Stimulated activated CD8-positive, alpha-beta memory T cell treated with anti-CD3 and anti-CD28 coated beads, Interleukin-15, amount 100 ng/mL, for 48 hours (primary cell): ENCODE data around the gene LITAFD.
"Not testable (repeated sequence)": the region's sequence is repeated elsewhere in the genome, so short reads cannot be mapped to it uniquely, and the experiment has no call there.

Source experiments
- DNase-seq, 2 donors: peaks; one replicate each; pipeline ENCODE4 v3.0.0-alpha.2; 2020; ENCODE audit warnings: low read depth in 2 of 2

LITAFD gene

DNA sequence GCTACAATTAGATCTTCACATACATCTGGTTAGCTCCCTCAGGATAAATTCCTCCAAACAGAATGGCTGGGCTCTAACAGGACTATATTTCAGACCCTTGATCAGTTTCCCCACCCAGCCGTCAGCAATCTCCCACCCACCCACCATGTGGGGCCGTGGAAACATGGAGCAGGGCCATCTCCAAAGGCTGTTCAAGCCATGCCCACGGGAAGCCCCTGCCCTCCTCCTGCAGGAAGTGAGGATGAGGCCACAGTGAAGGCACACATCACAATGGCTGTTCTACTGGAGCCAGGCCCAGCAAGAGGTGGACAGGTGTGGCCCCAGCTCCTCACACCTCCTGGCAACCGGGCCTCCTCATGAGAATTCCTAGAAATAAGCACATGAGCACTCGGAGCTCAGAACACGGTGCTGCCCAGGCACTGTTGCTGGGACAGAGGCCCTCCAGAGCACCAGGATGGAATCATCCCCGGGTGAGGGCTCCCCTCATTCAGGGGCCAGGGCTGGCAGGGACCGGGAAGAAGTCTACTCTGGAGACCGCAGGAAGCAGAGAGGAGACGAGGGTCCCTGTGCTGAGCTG lies at the start of gene LITAFD:
Gene LITAFD (plus strand): TSS at position 311 of the 577 bp plus-strand sequence. CDS start 2,005 bp downstream, outside the sequence.
- no peak for DNase-seq

- DNase-seq, result no peak
Observed at GRCh38 chr16:8832717-8833105, 49.4 kb upstream of the LITAFD start.

DNA sequence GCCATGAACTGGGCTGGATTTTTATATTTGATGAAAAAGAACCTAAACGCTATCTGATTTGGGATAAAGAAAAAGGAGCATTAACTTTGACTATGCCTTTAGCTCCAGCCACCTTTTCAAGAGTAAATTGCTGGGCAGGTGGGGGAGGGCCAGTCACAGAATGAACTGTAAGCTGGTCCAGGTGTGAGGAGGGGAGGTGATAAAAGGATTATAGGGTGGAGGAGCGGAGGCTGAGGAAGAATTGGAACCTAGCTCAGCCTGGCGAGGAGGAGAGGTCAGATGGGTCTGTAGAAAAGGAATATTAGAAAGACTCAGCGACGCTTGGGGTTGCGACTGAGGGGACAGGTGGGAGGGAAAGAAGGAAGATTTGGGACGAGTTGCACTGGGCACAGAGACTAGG lies 45.4 kb upstream of the LITAFD start:
- not testable (repeated sequence) for DNase-seq

GRCh38 chr16:8837594-8837993 lies 44.6 kb upstream of the LITAFD start:
- not testable (repeated sequence) for DNase-seq

DNA sequence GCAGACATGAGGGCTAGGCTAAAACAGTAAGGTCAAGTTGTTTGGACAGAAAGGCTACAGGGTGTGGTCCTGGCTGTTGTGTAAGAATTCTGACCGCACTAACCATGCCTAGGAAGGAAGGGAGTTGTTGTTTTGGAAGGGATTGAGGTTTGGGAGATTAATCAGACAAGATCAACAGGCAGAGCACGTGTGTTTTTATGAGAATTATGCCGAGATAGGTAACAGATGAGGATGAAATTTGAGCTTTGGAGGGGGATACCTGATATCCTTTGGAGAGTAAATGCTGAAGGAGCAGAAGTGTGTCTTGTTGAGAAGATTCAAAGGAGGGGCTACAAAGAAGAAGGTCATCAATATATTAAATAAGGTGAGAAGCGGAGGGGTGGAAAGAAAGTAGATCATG lies 40.1 kb upstream of the LITAFD start:
- DNase-seq, result not testable (repeated sequence)

DNA sequence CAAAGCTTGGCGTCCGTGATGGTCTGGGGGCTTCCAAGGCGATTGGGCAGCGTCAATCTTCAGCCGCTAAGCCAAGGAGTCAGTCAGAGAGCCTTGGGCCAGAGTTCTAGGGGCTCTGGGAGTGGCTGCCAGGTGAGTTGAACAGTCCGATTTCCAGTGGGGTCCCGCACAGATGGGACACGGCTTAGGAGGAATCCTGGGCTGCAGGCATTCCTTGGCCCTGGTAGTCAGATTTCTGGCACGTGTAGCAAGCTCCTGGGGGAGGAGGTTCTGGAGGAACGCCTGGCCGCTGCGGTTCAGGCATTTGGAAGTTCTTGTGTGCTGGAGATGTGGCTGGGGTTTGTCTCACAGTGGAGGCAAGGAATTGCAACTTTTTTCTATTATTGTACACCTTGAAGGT lies 38.9 kb upstream of the LITAFD start:
- DNase-seq, result not testable (repeated sequence)

GRCh38 chr16:8845699-8846298 lies 36.4 kb upstream of the LITAFD start:
- no peak for DNase-seq

GRCh38 chr16:8846401-8846932 lies 35.7 kb upstream of the LITAFD start:
- no peak for DNase-seq

- DNase-seq, result no peak
Observed at GRCh38 chr16:8847145-8847544, 35.0 kb upstream of the LITAFD start.

DNA sequence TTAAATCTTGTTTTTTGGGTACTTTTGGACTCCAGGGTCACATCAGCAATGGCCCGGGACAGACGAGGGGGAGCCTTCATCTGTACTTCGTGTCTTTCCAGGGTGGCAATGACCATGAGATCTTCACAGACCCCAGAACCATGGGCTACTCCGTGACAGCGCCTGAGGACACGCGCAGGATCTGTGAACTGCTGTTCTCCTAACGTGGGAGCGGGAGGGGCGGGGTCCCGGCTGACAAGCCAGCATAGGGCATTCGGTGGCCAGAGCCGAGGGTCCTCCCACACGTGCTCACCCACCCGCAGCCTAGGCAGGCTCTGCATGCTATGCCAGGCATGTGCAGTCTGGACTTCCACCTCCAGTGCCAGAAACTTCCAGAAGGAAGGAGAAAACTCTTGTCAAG lies 34.5 kb upstream of the LITAFD start:
- DNase-seq, result no peak

GRCh38 chr16:8848231-8848938 lies 33.8 kb upstream of the LITAFD start:
- DNase-seq, result no peak

DNA sequence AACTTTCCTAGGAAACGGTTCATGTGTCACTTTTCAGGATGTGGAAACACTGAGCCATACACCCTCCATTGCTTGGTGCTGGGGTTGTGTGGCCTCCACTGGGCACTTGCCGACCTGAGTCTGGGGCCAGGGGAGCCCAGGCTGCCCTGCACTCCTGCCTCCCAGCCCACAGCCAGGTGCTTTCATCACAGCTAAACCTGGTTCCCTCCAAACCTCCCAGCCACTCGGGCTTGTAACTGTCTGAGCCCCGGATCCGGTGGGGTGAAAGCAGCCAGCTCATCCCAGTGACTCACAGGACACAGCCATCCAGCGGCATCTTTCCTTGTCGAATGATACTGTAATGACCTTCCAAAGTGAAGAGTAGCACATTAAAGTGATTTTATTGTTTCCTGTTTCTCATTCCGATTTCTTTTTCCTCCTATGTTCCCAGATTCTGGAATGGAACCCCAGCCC lies 33.2 kb upstream of the LITAFD start:
- no peak for DNase-seq

DNA sequence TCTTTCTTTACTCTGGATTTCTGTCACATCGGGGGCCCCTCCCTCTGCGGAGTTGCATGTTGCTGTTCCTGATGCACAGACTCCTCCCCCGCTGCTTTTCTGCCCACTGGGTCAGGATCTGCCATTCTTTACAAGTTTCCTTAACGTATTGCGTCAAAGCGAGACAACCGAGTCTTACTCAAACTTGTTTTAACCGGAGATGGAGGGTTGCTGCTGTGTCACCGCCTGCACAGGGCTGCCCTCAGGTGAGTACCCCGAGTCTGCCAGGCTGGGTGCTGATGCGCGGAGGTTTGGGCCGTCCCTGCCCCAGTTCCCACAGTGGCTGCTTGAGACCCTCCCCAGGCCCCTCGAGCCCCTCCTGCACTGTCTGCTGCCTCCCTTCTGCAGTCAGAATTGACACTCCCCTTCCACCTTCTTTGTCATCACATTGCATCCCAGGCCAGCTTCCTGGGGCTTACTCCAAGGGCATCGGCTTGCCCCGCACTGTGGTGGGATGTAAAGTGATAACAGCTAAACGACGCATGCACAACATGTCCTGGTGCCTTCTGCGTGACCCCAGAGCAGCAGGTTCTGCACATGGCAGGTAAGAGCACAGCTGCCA lies 32.6 kb upstream of the LITAFD start:
- DNase-seq, result no peak

DNA sequence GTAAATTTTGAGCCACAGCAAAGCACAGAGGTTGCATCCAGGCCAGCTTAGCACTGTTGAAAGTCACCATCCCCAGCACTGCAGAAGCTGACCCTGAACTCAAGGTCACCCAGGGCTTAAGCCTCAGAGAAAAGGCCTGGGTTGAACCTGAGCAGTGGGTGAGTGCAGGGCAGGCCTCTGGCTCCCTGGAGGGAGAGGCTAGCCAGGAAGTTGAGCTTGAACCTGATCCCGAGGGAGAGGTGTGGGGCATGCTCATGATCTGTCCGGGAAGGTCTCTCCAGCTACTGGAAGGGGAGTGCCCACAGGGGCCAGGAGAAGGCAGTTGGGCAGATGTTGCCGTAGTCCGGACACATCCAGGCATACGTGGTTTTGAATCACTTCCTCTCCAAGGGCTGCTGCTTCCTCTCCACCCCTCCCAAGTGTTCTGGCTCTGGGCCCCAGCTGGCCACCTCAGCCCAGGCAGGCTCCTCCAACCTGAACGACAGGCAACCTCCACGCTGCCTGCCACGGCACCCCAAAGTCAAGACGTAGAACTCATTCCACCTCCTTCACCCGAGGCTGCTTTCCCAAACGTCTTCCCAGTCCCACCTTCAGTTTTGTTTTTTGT lies 31.8 kb upstream of the LITAFD start:
- no peak for DNase-seq

DNA sequence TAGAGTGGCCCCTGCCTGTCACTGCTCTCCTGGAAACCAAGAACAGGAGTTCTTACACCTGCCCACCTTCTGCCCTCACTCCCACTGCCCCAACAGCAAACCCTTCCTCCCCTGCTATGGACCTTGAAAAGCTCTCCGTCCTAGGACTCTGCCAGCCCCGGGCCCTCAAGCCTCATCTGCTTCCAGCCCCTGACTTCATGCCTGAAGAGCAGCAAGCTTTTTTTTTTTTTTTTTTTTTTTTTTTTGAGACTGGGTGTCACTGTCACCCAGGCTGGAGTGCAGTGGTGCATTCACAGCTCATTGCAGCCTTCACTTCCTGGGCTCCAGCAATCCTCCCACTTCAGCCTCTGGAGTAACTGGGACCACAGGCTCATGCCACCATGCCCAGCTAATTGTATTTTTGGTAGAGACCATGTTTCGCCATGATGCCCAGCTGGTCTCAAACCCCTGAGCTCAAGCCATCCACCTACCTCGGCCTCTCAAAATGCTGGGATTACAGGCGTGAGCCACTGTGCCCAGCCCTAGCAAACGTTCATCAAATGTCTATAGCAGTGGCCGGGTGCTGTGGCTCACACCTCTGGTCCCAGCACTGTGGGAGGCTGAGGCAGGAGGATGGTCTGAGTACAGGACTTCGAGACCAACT lies 30.3 kb upstream of the LITAFD start:
- no peak for DNase-seq

- DNase-seq, result no peak
Observed at GRCh38 chr16:8852534-8852933, 29.6 kb upstream of the LITAFD start.

DNA sequence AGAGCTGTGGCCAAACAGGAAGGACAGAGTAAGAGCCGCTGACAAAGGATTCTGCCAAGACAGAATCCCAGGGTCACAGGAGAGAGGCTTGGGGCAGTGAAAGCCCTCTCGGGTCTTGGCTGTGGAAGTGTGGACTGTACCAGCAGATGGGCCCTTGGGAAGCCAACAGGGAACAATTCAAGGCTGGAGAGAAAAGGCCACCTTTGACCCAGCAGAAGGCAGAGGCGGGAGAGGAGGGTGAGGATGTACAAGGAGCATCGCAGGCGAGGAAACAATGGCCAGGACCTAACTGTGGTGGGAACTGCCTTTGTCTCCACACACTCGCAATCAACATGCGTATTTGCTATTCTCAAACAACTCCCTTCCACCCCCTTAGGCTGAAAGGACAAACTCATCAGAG lies 29.0 kb upstream of the LITAFD start:
- DNase-seq, result no peak

DNA sequence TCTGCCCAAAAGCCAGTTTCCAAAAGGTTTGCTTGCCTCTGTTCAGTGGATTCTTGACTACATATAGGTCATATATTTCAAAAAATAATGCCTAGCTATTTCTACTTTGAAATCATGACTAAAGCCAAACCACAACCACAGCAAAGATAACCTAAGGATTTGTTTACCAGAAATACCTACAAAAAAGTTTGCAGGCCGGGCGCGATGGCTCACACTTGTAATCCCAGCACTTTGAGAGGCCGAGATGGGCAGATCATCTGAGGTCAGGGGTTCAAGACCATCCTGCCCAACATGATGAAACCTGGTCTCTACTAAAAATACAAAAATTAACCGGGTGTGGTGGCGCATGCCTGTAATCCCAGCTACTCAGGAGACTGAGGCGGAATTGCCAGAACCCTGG lies 28.5 kb upstream of the LITAFD start:
- DNase-seq, result no peak

DNA sequence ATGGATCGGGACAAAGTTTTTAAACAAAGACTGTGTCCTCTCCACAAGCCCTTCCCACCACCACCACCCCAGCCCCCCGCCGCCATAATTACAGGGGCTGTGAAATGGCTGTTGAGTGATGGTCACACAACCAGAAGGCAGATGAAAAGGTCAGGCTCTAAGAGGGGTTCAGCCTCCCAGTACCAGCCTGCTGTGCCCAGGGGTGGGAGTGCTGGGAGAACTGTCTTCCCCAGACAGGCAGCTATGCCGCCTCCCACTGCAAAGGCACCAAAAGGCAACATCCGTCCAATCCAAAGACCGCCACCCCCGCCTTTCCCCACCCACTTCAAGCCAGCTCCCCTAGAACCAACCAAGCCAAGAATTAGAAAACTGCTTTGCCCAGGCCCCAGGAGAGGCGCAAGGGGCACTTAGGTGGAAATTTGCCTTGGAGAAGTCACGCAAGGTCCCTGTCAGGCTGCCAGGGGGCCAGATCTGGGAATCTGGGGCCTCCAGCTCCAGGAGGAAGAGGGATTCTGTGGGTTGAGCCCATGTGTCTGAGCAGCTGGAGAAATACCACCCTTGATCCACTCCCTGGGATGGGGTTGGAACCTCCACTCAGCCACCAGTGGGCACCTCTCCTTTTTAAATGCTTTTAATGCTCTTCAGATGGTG lies 27.7 kb upstream of the LITAFD start:
- no peak for DNase-seq

DNA sequence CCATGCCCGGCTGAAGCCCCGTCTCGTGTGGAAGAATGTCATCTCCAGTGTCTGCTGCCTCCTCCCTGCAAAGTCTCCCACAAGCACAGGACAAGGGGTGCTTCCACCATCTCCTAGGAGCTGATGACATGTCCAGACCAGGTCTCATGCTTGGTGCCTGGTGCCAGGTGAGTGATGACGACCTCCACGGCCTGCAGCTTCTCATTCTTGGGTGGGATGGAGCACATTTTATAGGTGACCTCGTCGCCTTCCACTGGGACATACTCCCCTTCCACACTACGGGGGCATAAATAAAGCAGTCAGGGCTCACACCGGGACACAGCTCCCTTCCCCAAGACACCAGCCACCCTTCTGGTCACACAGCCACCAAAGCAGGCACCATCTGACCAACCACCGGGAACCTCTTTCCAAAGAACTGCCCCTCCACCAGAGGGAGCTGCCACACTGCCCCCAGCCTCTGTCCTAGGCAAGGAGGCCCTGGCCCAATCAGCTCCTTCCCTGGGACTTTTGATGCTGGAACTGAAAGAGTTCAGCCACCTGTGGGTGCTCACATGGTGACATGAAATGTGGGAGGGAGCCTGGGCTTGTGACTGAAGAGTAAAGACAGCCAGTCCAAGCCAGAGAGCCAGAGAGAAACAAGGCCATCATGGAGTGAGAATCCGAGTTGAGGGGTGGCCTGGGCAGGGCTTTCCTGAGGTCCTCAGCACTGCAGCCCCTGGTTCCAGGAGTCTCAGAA lies 26.9 kb upstream of the LITAFD start:
- DNase-seq, result no peak
